Panc1 (cell line): Measurements from ENCODE around the gene LCT. TPM values are rescaled to one million over a fixed set of nuclear protein-coding genes. Genes with fewer than 3 reads are reported as not detected.
A peak's percentile ranks its signal among the peaks of the same experiment; 100 is the strongest.
"Not testable (repeated sequence)": the region's sequence is repeated elsewhere in the genome, so short reads cannot be mapped to it uniquely, and the experiment has no call there.

Experiments used
- ATAC-seq: fragments of 200-7000 bp; cut with Tn5 transposase; 2 replicates; pipeline ENCODE4 v1.9.1; 2020; ENCODE audit warnings: mild to moderate bottlenecking, moderate library complexity
- BruUV-seq: library from RNA; stranded (reverse); fragments of 400-500 nt; replicated peaks from 2 replicates; lab custom pipeline; 2021; lab: Mats Ljungman, UMichigan
- CTCF ChIA-PET: fragments of 300-600 bp; sonication (Branson Sonifier 250); formaldehyde crosslinking; loops from one replicate; lab custom pipeline; 2022; ENCODE audit warnings: antibody characterized with exemption; lab: Charles Lee
- POLR2A ChIA-PET: fragments of 300-600 bp; sonication (Branson Sonifier 250); formaldehyde crosslinking; loops from one replicate; lab custom pipeline; 2022; ENCODE audit warnings: antibody characterized with exemption; lab: Charles Lee
- DNase-seq: peaks from one replicate; pipeline ENCODE4 v3.0.0-alpha.2; 2010; ENCODE audit warnings: low read depth, low spot score
- H3K27ac ChIP-seq: 2 replicates; pipeline ENCODE4 v1.5.1; 2011; ENCODE audit warnings: mild to moderate bottlenecking, low read length, inconsistent platforms
- H3K27me3 ChIP-seq: fragments of 200-500 bp; sonication (Bioruptor generic); 2 replicates; pipeline ENCODE4 v1.6.0; 2014; ENCODE audit warnings: low read length, inconsistent platforms; ENCODE audit not compliant: control insufficient read depth, insufficient read depth
- H3K36me3 ChIP-seq: fragments of 200-500 bp; sonication (Bioruptor generic); 2 replicates; pipeline ENCODE4 v1.5.1; 2014; ENCODE audit warnings: inconsistent platforms, mild to moderate bottlenecking, low read length, moderate library complexity; ENCODE audit not compliant: control insufficient read depth, insufficient read depth
- H3K4me1 ChIP-seq: 2 replicates; pipeline ENCODE4 v1.5.1; 2011; ENCODE audit warnings: inconsistent platforms, mild to moderate bottlenecking, low read length, moderate library complexity; ENCODE audit not compliant: control insufficient read depth, insufficient read depth
- H3K4me3 ChIP-seq, 2 experiments: 2 replicates each; pipeline ENCODE4 v1.5.1; 2011 to 2012; ENCODE audit warnings: low read depth in 2 of 2, low read length in 2 of 2, mild to moderate bottlenecking in 2 of 2, inconsistent platforms in 1 of 2, moderate library complexity in 1 of 2
- H3K9me3 ChIP-seq: fragments of 200-500 bp; sonication (Bioruptor generic); 2 replicates; pipeline ENCODE4 v1.5.1; 2014; ENCODE audit warnings: low read depth, mild to moderate bottlenecking, inconsistent platforms, low read length, moderate library complexity; ENCODE audit not compliant: control insufficient read depth, insufficient read depth
- POLR2AphosphoS5 ChIP-seq: IDR thresholded peaks from 2 replicates; pipeline ENCODE4 v1.6.1; 2012; ENCODE audit warnings: mild to moderate bottlenecking, low read depth, low read length, moderate library complexity
- SIN3A ChIP-seq: IDR thresholded peaks from 2 replicates; pipeline ENCODE4 v1.6.1; 2012; ENCODE audit warnings: low read depth, mild to moderate bottlenecking, low read length, moderate library complexity, borderline replicate concordance; ENCODE audit not compliant: insufficient read depth
- TCF7L2 ChIP-seq: IDR thresholded peaks from 2 replicates; pipeline ENCODE4 v1.6.1; 2011; ENCODE audit warnings: mild to moderate bottlenecking, low read depth, low read length, inconsistent platforms
- in situ Hi-C: cut with HindIII; loops from 2 replicates; pipeline ENCODE4 v1.10.0; 2016; ENCODE audit warnings: low sequenced_read_pairs, low pct_unique_long_range_greater_than_20kb
- intact Hi-C: fragments of 100-400 bp; cut with micrococcal nuclease; formaldehyde crosslinking; loops from one replicate; pipeline ENCODE4 v1.10.0; 2022; ENCODE audit not compliant: unreplicated experiment
- total RNA-seq: library from RNA; stranded (reverse); gene quantifications from one replicate; pipeline ENCODE4 v1.2.1, GENCODE V29; 2021; ENCODE audit not compliant: unreplicated experiment
- TF ChIP-seq, protein P1 (sequence below): fragments of 450-650 bp; IDR thresholded peaks from 2 replicates; pipeline ENCODE4 v1.5.1; 2017; ENCODE audit warnings: mild to moderate bottlenecking
- TF ChIP-seq, protein P2 (sequence below), 2 experiments: IDR thresholded peaks; 2 replicates each; pipeline ENCODE4 v1.6.1; 2011 to 2012; ENCODE audit warnings: low read depth in 2 of 2, control low read depth in 1 of 2, low read length in 1 of 2, mild to moderate bottlenecking in 1 of 2, moderate library complexity in 1 of 2; ENCODE audit not compliant: insufficient read depth in 1 of 2

LCT gene
- total RNA-seq, 1 experiment from 2014 or later, result not detected

DNA sequence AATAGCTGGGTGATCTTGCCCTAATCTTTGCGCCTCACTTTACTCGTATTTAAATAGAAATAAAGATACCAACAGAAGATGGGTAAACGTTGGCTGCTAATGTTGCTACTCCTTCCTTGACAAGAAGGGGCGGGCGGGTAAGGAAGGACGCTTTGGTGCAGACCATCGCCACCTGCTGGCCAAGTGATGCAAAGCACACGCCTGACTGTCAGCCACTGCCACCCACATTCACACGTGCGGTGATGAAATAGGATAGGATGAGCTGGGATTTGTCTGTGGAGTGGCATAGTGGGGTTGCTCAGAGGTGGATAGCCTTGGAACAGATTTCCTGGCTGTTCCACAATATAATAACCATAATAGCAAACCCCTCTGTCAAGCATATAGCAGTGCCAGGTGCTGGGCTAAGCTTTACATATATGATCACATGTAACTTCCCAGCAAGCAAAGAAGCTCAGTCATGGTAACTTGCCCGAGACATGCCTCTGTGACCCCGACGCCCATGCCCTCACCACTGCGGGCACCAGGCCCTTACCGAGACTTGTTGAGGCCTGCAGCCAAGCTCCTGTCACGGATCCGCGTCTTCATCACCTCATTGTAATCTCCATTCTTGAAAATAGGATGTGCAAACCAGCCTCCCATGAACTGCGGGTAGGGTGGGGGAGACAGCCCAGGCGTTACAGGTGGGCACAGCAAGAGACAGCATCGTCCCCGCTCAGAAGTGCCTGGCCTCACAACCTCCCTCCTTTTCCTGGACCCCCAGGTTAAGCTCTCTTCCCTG is 39.3 kb downstream of the LCT start:
- H3K4me1 ChIP-seq, result no peaks in the 10 kb centered on the region
- ATAC-seq (peak; percentile 90), DNase-seq (peak; percentile 48)
- H3K27ac ChIP-seq, result no peak overlapping the region
- BruUV-seq, result no TSS peak
- no peak overlapping the region for H3K4me3 ChIP-seq
- POLR2A ChIA-PET, result no interaction called here
- CTCF ChIA-PET, result interaction anchor here (0.7 to 1.9 kb wide), 3 partner anchors 11 to 809 kb away, joined by 3 to 5 read pairs (median 5); no protein-coding TSS in a partner anchor
- in situ Hi-C loops (no loop called here), intact Hi-C loops (loop anchor here (5.0 kb wide), 1 partner anchor 810 kb away; no protein-coding TSS in a partner anchor)
- H3K36me3 ChIP-seq, result no peaks in the 10 kb centered on the region
- no peaks in the 10 kb centered on the region for H3K27me3 ChIP-seq
- TF ChIP-seq, protein P1, sequence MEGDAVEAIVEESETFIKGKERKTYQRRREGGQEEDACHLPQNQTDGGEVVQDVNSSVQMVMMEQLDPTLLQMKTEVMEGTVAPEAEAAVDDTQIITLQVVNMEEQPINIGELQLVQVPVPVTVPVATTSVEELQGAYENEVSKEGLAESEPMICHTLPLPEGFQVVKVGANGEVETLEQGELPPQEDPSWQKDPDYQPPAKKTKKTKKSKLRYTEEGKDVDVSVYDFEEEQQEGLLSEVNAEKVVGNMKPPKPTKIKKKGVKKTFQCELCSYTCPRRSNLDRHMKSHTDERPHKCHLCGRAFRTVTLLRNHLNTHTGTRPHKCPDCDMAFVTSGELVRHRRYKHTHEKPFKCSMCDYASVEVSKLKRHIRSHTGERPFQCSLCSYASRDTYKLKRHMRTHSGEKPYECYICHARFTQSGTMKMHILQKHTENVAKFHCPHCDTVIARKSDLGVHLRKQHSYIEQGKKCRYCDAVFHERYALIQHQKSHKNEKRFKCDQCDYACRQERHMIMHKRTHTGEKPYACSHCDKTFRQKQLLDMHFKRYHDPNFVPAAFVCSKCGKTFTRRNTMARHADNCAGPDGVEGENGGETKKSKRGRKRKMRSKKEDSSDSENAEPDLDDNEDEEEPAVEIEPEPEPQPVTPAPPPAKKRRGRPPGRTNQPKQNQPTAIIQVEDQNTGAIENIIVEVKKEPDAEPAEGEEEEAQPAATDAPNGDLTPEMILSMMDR, result peak; percentile 97
- no peak for TF ChIP-seq TCF7L2
- no peaks in the 10 kb centered on the region for H3K9me3 ChIP-seq

DNA sequence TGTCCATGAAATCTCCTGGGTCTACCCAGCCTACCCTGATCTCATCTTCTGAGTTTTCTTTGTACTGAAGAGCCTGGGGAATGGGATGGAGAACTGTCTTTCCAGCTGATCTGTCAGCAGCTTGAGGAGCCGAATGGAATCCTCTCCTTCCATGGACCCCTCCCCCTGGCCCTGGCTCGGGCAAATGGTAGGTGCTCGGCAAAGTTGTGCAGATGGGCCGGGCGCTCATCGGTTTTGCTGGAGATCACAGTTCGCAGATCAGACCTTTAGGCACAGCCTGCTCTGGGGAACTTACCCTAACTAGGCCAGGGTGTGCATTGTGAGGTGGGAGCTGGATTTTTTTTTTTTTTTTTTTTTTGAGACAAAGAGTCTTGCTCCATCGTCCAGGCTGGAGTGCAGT is 40.4 kb downstream of the LCT start:
- no TSS peak for BruUV-seq

DNA sequence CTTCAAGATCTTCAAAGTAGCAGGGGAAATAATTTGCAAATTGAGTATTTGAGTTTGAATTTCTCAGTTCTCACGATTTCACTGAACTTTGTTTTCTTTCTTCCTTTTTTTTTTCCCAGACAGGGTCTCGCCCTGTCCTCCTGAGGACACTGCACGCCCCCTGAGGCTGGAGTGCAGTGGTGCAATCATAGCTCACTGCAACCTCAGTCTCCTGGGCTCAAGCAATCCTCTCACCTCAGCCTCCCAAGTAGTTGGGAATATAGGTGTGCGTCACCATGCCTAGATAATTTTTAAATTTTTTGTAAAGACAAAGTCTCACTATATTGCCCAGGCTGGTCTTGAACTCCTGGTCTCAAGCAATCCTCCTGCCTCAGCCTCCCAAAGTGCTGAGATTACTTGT is 41.3 kb downstream of the LCT start:
- BruUV-seq, H3K4me1 ChIP-seq, H3K27me3 ChIP-seq, DNase-seq, ATAC-seq, POLR2A ChIA-PET, H3K27ac ChIP-seq, H3K4me3 ChIP-seq, in situ Hi-C loops, H3K9me3 ChIP-seq, H3K36me3 ChIP-seq, CTCF ChIA-PET: not testable (repeated sequence)
- intact Hi-C loops, result loop anchor here (5.0 kb wide), 1 partner anchor 808 kb away; no protein-coding TSS in a partner anchor

More for the DNA sequence above, 40.4 kb downstream of the LCT start:
- POLR2A ChIA-PET, result no interaction called here
- no peak overlapping the region for H3K4me3 ChIP-seq
- TF ChIP-seq POLR2AphosphoS5, result no peak
- TF ChIP-seq, protein P1, result no peak
- TF ChIP-seq TCF7L2, result no peak
- TF ChIP-seq, protein P2, sequence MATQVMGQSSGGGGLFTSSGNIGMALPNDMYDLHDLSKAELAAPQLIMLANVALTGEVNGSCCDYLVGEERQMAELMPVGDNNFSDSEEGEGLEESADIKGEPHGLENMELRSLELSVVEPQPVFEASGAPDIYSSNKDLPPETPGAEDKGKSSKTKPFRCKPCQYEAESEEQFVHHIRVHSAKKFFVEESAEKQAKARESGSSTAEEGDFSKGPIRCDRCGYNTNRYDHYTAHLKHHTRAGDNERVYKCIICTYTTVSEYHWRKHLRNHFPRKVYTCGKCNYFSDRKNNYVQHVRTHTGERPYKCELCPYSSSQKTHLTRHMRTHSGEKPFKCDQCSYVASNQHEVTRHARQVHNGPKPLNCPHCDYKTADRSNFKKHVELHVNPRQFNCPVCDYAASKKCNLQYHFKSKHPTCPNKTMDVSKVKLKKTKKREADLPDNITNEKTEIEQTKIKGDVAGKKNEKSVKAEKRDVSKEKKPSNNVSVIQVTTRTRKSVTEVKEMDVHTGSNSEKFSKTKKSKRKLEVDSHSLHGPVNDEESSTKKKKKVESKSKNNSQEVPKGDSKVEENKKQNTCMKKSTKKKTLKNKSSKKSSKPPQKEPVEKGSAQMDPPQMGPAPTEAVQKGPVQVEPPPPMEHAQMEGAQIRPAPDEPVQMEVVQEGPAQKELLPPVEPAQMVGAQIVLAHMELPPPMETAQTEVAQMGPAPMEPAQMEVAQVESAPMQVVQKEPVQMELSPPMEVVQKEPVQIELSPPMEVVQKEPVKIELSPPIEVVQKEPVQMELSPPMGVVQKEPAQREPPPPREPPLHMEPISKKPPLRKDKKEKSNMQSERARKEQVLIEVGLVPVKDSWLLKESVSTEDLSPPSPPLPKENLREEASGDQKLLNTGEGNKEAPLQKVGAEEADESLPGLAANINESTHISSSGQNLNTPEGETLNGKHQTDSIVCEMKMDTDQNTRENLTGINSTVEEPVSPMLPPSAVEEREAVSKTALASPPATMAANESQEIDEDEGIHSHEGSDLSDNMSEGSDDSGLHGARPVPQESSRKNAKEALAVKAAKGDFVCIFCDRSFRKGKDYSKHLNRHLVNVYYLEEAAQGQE (IDR thresholded peaks at IDR 0.05; ENCODE audit: insufficient read depth in 1 of 2, low read depth in 2 of 2, low read length in 1 of 2), result no peak
- no peak for TF ChIP-seq SIN3A
- H3K27ac ChIP-seq, result no peak overlapping the region
- intact Hi-C loops (loop anchor here (5.0 kb wide), 1 partner anchor 809 kb away; no protein-coding TSS in a partner anchor), in situ Hi-C loops (no loop called here)
- no peaks in the 10 kb centered on the region for H3K9me3 ChIP-seq
- no peak for ATAC-seq
- no peak for DNase-seq
- no peaks in the 10 kb centered on the region for H3K27me3 ChIP-seq
- H3K4me1 ChIP-seq, result no peaks in the 10 kb centered on the region
- H3K36me3 ChIP-seq, result no peaks in the 10 kb centered on the region
- CTCF ChIA-PET, result interaction anchor here (0.6 to 1.9 kb wide), 3 partner anchors 567 to 808 kb away, joined by 4 to 10 read pairs (median 5); no protein-coding TSS in a partner anchor
